HG03139 (cell line): ENCODE results near the gene MBOAT1.
"Not testable (repeated sequence)": the region's sequence is repeated elsewhere in the genome, so short reads cannot be mapped to it uniquely, and the experiment has no call there.

Source experiments
- ATAC-seq: cut with Tn5 transposase; IDR thresholded peaks from one replicate; pipeline ENCODE4 v1.9.1; 2021; ENCODE audit not compliant: unreplicated experiment

The MBOAT1 gene

GRCh38 chr6:20212392-20213111 lies at the start of gene MBOAT1:
TSS of gene MBOAT1 (minus strand) at chr6:20212469. CDS start at chr6:20212234, 235 bp downstream.
- peak; percentile 80 for ATAC-seq

GRCh38 chr6:20261685-20262084 lies 49.4 kb upstream of the MBOAT1 start:
- no peak for ATAC-seq

- ATAC-seq = no peak
Observed at GRCh38 chr6:20260360-20260759, 48.1 kb upstream of the MBOAT1 start.

GRCh38 chr6:20259316-20260049 lies 47.2 kb upstream of the MBOAT1 start:
- ATAC-seq = no peak

GRCh38 chr6:20255428-20255827 lies 43.2 kb upstream of the MBOAT1 start:
- ATAC-seq = no peak

- no peak for ATAC-seq
Observed at GRCh38 chr6:20254295-20254694, 42.0 kb upstream of the MBOAT1 start.

GRCh38 chr6:20253021-20253420 lies 40.8 kb upstream of the MBOAT1 start:
- ATAC-seq = no peak

GRCh38 chr6:20252311-20252710 lies 40.0 kb upstream of the MBOAT1 start:
- ATAC-seq = no peak

- no peak for ATAC-seq
Observed at GRCh38 chr6:20251525-20251924, 39.3 kb upstream of the MBOAT1 start.

GRCh38 chr6:20246125-20246524 lies 33.9 kb upstream of the MBOAT1 start:
- ATAC-seq = no peak

GRCh38 chr6:20244807-20245681 lies 32.8 kb upstream of the MBOAT1 start:
- ATAC-seq = not testable (repeated sequence)

GRCh38 chr6:20243288-20243687 lies 31.0 kb upstream of the MBOAT1 start:
- ATAC-seq = no peak

- no peak for ATAC-seq
Observed at GRCh38 chr6:20242397-20242796, 30.1 kb upstream of the MBOAT1 start.

GRCh38 chr6:20241102-20241501 lies 28.8 kb upstream of the MBOAT1 start:
- ATAC-seq = no peak

GRCh38 chr6:20238688-20239587 lies 26.7 kb upstream of the MBOAT1 start:
- ATAC-seq = no peak

GRCh38 chr6:20237677-20238460 lies 25.6 kb upstream of the MBOAT1 start:
- ATAC-seq = no peak

- ATAC-seq = no peak
Observed at GRCh38 chr6:20236909-20237600, 24.8 kb upstream of the MBOAT1 start.

- no peak for ATAC-seq
Observed at GRCh38 chr6:20236344-20236743, 24.1 kb upstream of the MBOAT1 start.

- ATAC-seq = no peak
Observed at GRCh38 chr6:20235041-20235440, 22.8 kb upstream of the MBOAT1 start.
